RPMI8226 (cell line): ENCODE measurements around the gene PRR35.

ENCODE experiments used
- DNase-seq: peaks from one replicate; pipeline ENCODE4 v3.0.0-alpha.2; 2015

The PRR35 gene

GRCh38 chr16:528111-529011 is 31.8 kb upstream of the PRR35 start:
- DNase-seq: peak; percentile 55

- peak; percentile 62 for DNase-seq
These were observed 31.1 kb upstream of the PRR35 start for GRCh38 chr16:529012-529575.

- no peak for DNase-seq
These were observed 29.9 kb upstream of the PRR35 start for GRCh38 chr16:530111-530817.

GRCh38 chr16:531494-532125 is 28.6 kb upstream of the PRR35 start:
- DNase-seq: peak; percentile 42

GRCh38 chr16:533391-534123 is 26.6 kb upstream of the PRR35 start:
- no peak for DNase-seq

GRCh38 chr16:534135-534534 is 26.1 kb upstream of the PRR35 start:
- DNase-seq: no peak

GRCh38 chr16:534856-535445 is 25.2 kb upstream of the PRR35 start:
- no peak for DNase-seq

GRCh38 chr16:535446-536405 is 24.5 kb upstream of the PRR35 start:
- DNase-seq: no peak

GRCh38 chr16:536746-537145 is 23.4 kb upstream of the PRR35 start:
- no peak for DNase-seq

GRCh38 chr16:537415-538335 is 22.5 kb upstream of the PRR35 start:
- no peak for DNase-seq

- DNase-seq: no peak
These were observed 20.2 kb upstream of the PRR35 start for GRCh38 chr16:539901-540530.

GRCh38 chr16:540645-541340 is 19.4 kb upstream of the PRR35 start:
- no peak for DNase-seq

GRCh38 chr16:543301-544164 is 16.7 kb upstream of the PRR35 start:
- no peak for DNase-seq

- DNase-seq: no peak
These were observed 15.7 kb upstream of the PRR35 start for GRCh38 chr16:544517-544916.

GRCh38 chr16:546909-547770 is 13.1 kb upstream of the PRR35 start:
- DNase-seq: no peak

GRCh38 chr16:548586-548985 is 11.6 kb upstream of the PRR35 start:
- no peak for DNase-seq
